Dermis microvascular lymphatic vessel endothelial cell (primary cell): Measurements from ENCODE around the gene TAOK3. TPM values are rescaled to one million over a fixed set of nuclear protein-coding genes. Genes with fewer than 3 reads are reported as not detected.
"Not testable (repeated sequence)": the region's sequence is repeated elsewhere in the genome, so short reads cannot be mapped to it uniquely, and the experiment has no call there.

Source experiments
- DNase-seq, 2 donors: peaks; one replicate each; pipeline versions ENCODE4 v3.0.0 to v3.0.0-alpha.2; 2010; ENCODE audit warnings: low read depth in 2 of 2
- total RNA-seq: library from RNA; depleted of rRNA; stranded (reverse); fragments of >200 nt; gene quantifications from 2 replicates; pipeline ENCODE4 v1.2.1, GENCODE V29; 2014

Gene TAOK3
- total RNA-seq, 1 donor from 2014 or later = 16.7 TPM

- DNase-seq = peak; percentile 28 to 52
Measured at GRCh38 chr12:118302053-118302452, 70.7 kb downstream of the TAOK3 start.

GRCh38 chr12:118299791-118300460 lies 72.8 kb downstream of the TAOK3 start:
- no peak for DNase-seq

- DNase-seq = no peak
Measured at GRCh38 chr12:118297284-118297683, 75.4 kb downstream of the TAOK3 start.

- no peak for DNase-seq
Measured at GRCh38 chr12:118292836-118293235, 79.9 kb downstream of the TAOK3 start.

GRCh38 chr12:118290130-118290529 lies 82.6 kb downstream of the TAOK3 start:
- no peak for DNase-seq

GRCh38 chr12:118288174-118288573 lies 84.5 kb downstream of the TAOK3 start:
- DNase-seq = no peak

- DNase-seq = no peak
Measured at GRCh38 chr12:118287728-118288127, 85.0 kb downstream of the TAOK3 start.

GRCh38 chr12:118282767-118283166 lies 89.9 kb downstream of the TAOK3 start:
- no peak for DNase-seq

GRCh38 chr12:118278288-118278687 lies 94.4 kb downstream of the TAOK3 start:
- not testable (repeated sequence) for DNase-seq

GRCh38 chr12:118274066-118274465 lies 98.6 kb downstream of the TAOK3 start:
- DNase-seq = no peak

GRCh38 chr12:118271770-118272417 lies 100.8 kb downstream of the TAOK3 start:
- no peak for DNase-seq

GRCh38 chr12:118271183-118271582 lies 101.5 kb downstream of the TAOK3 start:
- DNase-seq = no peak

GRCh38 chr12:118269806-118270205 lies 102.9 kb downstream of the TAOK3 start:
- no peak for DNase-seq

- DNase-seq = peak in 1 of 2 donors; percentile 2
Measured at GRCh38 chr12:118259079-118259478, 113.6 kb downstream of the TAOK3 start.

- DNase-seq = no peak
Measured at GRCh38 chr12:118256352-118256751, 116.4 kb downstream of the TAOK3 start.

GRCh38 chr12:118249547-118249946 lies 123.2 kb downstream of the TAOK3 start:
- DNase-seq = no peak

- DNase-seq = not testable (repeated sequence)
Measured at GRCh38 chr12:118245886-118246285, 126.8 kb downstream of the TAOK3 start.

- DNase-seq = no peak
Measured at GRCh38 chr12:118238888-118239287, 133.8 kb downstream of the TAOK3 start.

GRCh38 chr12:118237908-118238307 lies 134.8 kb downstream of the TAOK3 start:
- DNase-seq = peak in 1 of 2 donors; percentile 17

GRCh38 chr12:118237052-118237665 lies 135.5 kb downstream of the TAOK3 start:
- DNase-seq = no peak

GRCh38 chr12:118220702-118221101 lies 152.0 kb downstream of the TAOK3 start:
- DNase-seq = no peak

GRCh38 chr12:118219772-118220171 lies 152.9 kb downstream of the TAOK3 start:
- no peak for DNase-seq

GRCh38 chr12:118219106-118219505 lies 153.6 kb downstream of the TAOK3 start:
- no peak for DNase-seq
